GM12878 (cell line): ENCODE data around the gene PIGM. TPM values are rescaled to one million over a fixed set of nuclear protein-coding genes. Genes with fewer than 3 reads are reported as not detected.

Experiments
- ATAC-seq: fragments of 200-7000 bp; cut with Tn5 transposase; 3 replicates; pipeline ENCODE4 v1.9.1; 2020; ENCODE audit warnings: mild to moderate bottlenecking, moderate library complexity
- BruUV-seq: library from RNA; stranded (reverse); fragments of 400-500 nt; replicated peaks from 2 replicates; lab custom pipeline; 2021; lab: Mats Ljungman, UMichigan
- CTCF ChIA-PET: fragments of 300-600 bp; sonication (Branson Sonifier 250); formaldehyde crosslinking; extraction: SDS; loops from one replicate; lab custom pipeline; 2021; ENCODE audit warnings: inconsistent platforms; lab: Yijun Ruan, JAX
- POLR2A ChIA-PET: fragments of 350-600 bp; formaldehyde crosslinking; extraction: SDS; loops from one replicate; lab custom pipeline; 2021; ENCODE audit warnings: inconsistent platforms; lab: Charles Lee
- RAD21 ChIA-PET: fragments of 300-600 bp; sonication (Branson Sonifier 250); formaldehyde crosslinking; loops from one replicate; lab custom pipeline; 2023; ENCODE audit warnings: antibody characterized with exemption; ENCODE audit not compliant: unreplicated experiment; lab: Charles Lee
- SMC1A ChIA-PET: fragments of 300-600 bp; sonication (Branson Sonifier 250); formaldehyde crosslinking; loops from one replicate; lab custom pipeline; 2023; ENCODE audit not compliant: unreplicated experiment, uncharacterized antibody; lab: Charles Lee
- DNase-seq: peaks from one replicate; pipeline ENCODE4 v3.0.0-alpha.2; 2011; ENCODE audit warnings: low read depth, low spot score
- FAIRE-seq: peaks from 3 replicates; lab custom pipeline; 2011; peaks lifted over from hg19 to GRCh38; lab: Jason Lieb, UNC
- H2AFZ ChIP-seq: 2 replicates; pipeline ENCODE4 v1.6.0; 2011; ENCODE audit warnings: low read depth, low read length, control low read depth; ENCODE audit not compliant: control insufficient read depth
- H3K27ac ChIP-seq: 2 replicates; pipeline ENCODE4 v1.5.1; 2011; ENCODE audit warnings: control low read depth; ENCODE audit not compliant: control insufficient read depth, insufficient read depth
- H3K27me3 ChIP-seq, 2 experiments: replicated peaks in 1 of 2; 2 replicates each; pipeline versions ENCODE4 v1.6.0 to v1.6.1; 2011; ENCODE audit warnings: low read length in 1 of 2; ENCODE audit not compliant: control insufficient read depth in 2 of 2, insufficient read depth in 2 of 2
- H3K36me3 ChIP-seq, 2 experiments: 2 replicates each; pipeline ENCODE4 v1.5.1; 2011; ENCODE audit warnings: low read length in 1 of 2; ENCODE audit not compliant: control insufficient read depth in 2 of 2, insufficient read depth in 2 of 2
- H3K4me1 ChIP-seq: 2 replicates; pipeline ENCODE4 v1.6.1; 2011; ENCODE audit warnings: mild to moderate bottlenecking, low read length, moderate library complexity, mixed read lengths; ENCODE audit not compliant: control insufficient read depth, insufficient read depth
- H3K4me2 ChIP-seq: 2 replicates; pipeline ENCODE4 v1.6.0; 2011; ENCODE audit warnings: control low read depth; ENCODE audit not compliant: control insufficient read depth, insufficient read depth
- H3K4me3 ChIP-seq: fragments of 200-600 bp; sonication (generic); 2 replicates; pipeline ENCODE4 v1.5.1; 2016
- H3K79me2 ChIP-seq: 2 replicates; pipeline ENCODE4 v1.6.0; 2011; ENCODE audit warnings: low read length; ENCODE audit not compliant: control insufficient read depth, insufficient read depth
- H3K9ac ChIP-seq: 2 replicates; pipeline ENCODE4 v1.8.0; 2011; ENCODE audit warnings: low read length, control low read depth, mixed read lengths; ENCODE audit not compliant: control insufficient read depth, insufficient read depth
- H3K9me3 ChIP-seq: replicated peaks from 3 replicates; pipeline ENCODE4 v1.5.1; 2011; ENCODE audit warnings: mild to moderate bottlenecking, low read length; ENCODE audit not compliant: control insufficient read depth, insufficient read depth
- H4K20me1 ChIP-seq: 2 replicates; pipeline ENCODE4 v1.6.0; 2011; ENCODE audit not compliant: control insufficient read depth, insufficient read depth
- ATF3 ChIP-seq: IDR thresholded peaks from 2 replicates; pipeline ENCODE4 v1.6.1; 2011; ENCODE audit warnings: low read depth, mild to moderate bottlenecking, low read length, moderate library complexity, borderline replicate concordance; ENCODE audit errors: extremely low read depth
- CTCF ChIP-seq, 3 experiments: IDR thresholded peaks in 2 of 3; conservative IDR thresholded peaks in 1 of 3; 2 replicates each; pipeline ENCODE4 v1.5.1; 2011; ENCODE audit warnings: low read depth in 3 of 3, low read length in 3 of 3, mild to moderate bottlenecking in 3 of 3, control low read depth in 2 of 3, moderate library complexity in 2 of 3, inconsistent platforms in 1 of 3, mixed read lengths in 1 of 3; ENCODE audit not compliant: control insufficient read depth in 2 of 3, insufficient read depth in 1 of 3; ENCODE audit errors: extremely low read depth in 1 of 3
- ELK1 ChIP-seq: IDR thresholded peaks from 2 replicates; pipeline ENCODE4 v1.6.1; 2012; ENCODE audit warnings: low read depth, low read length, improper control_type of control experiment
- MTA2 ChIP-seq: fragments of 450-650 bp; IDR thresholded peaks from 2 replicates; pipeline ENCODE4 v1.6.1; 2016; ENCODE audit warnings: low read depth, mild to moderate bottlenecking, moderate library complexity
- MTA3 ChIP-seq: IDR thresholded peaks from 2 replicates; pipeline ENCODE4 v1.6.1; 2012; ENCODE audit warnings: low read length, inconsistent platforms, borderline replicate concordance
- PML ChIP-seq: IDR thresholded peaks from 2 replicates; pipeline ENCODE4 v1.6.1; 2012; ENCODE audit warnings: low read length, inconsistent platforms
- PRDM15 ChIP-seq: fragments of 450-650 bp; formaldehyde crosslinking; IDR thresholded peaks from 2 replicates; pipeline ENCODE4 v1.4.0; 2020; ENCODE audit warnings: mild to moderate bottlenecking, moderate library complexity
- RAD21 ChIP-seq: IDR thresholded peaks from 2 replicates; pipeline ENCODE4 v1.6.1; 2011; ENCODE audit warnings: mild to moderate bottlenecking, low read depth, low read length, moderate library complexity; ENCODE audit not compliant: insufficient read depth
- SMAD5 ChIP-seq: IDR thresholded peaks from 2 replicates; pipeline ENCODE4 v1.6.1; 2016; ENCODE audit warnings: antibody characterized with exemption, low read depth
- SMC3 ChIP-seq: IDR thresholded peaks from 2 replicates; pipeline ENCODE4 v1.6.1; 2011; ENCODE audit warnings: low read length, improper control_type of control experiment, borderline replicate concordance
- STAT1 ChIP-seq: fragments of 450-650 bp; conservative IDR thresholded peaks from 2 replicates; pipeline ENCODE4 v1.6.1; 2014; ENCODE audit warnings: antibody characterized with exemption, mild to moderate bottlenecking
- WRNIP1 ChIP-seq: IDR thresholded peaks from 2 replicates; pipeline ENCODE4 v1.6.1; 2011; ENCODE audit warnings: low read depth, low read length, improper control_type of control experiment, borderline replicate concordance
- WGBS: methylation state at CpG from one replicate; pipeline ENCODE4 v1.1.6; 2016; ENCODE audit warnings: low lambda C conversion rate; ENCODE audit not compliant: insufficient replicate concordance, insufficient coverage; ENCODE audit errors: missing lambda C conversion rate; 5-methylcytosine and 5-hydroxymethylcytosine counted together
- in situ Hi-C: fragments of 300-500 bp; cut with MboI; formaldehyde crosslinking; loops from 9 replicates; pipeline ENCODE4 v1.14.3; 2018; ENCODE audit warnings: mixed read lengths
- intact Hi-C: fragments of 100-400 bp; cut with micrococcal nuclease; formaldehyde crosslinking; loops from one replicate; pipeline ENCODE4 v1.14.2; 2022; ENCODE audit not compliant: unreplicated experiment
- polyA plus RNA-seq, 11 experiments: library from polyadenylated mRNA; depleted of rRNA in 4 of 11; unstranded in 6 of 11; stranded (reverse) in 5 of 11; fragments of >200 nt; fragmentation: Nextera tagmentation in 4 of 11; fragmentation: Illumina TruSeq in 1 of 11; extraction: Ambion mirVana in 4 of 11; extraction: Trizol in 1 of 11; gene quantifications; 1 replicate in 1 of 11; 2 replicates in 10 of 11; pipeline versions ENCODE4 v1.2.1 to v1.2.3, GENCODE V29; 2011 to 2016; ENCODE audit warnings: inconsistent platforms in 2 of 11, missing spikeins in 2 of 11, low read depth in 1 of 11
- total RNA-seq, 4 experiments: library from RNA; depleted of rRNA in 3 of 4; stranded (reverse); fragments of >200 nt in 3 of 4; fragmentation: Illumina TruSeq in 1 of 4; extraction: Trizol in 1 of 4; gene quantifications; 2 replicates each; pipeline versions ENCODE4 v1.2.1 to v1.2.3, GENCODE V29; 2013 to 2021

Gene PIGM
- total and polyA plus RNA-seq, 10 of the 15 experiments (the other 5 are each of a cell fraction or from before 2014, with no cell fraction given): 2.6 to 6.1 (median 4.6) TPM

- intact Hi-C loops (loop anchor here (1.0 to 5.0 kb wide), 6 partner anchors 116 to 847 kb away; partner anchors contain the start of gene DUSP23), in situ Hi-C loops (loop anchor here (5.0 kb wide), 2 partner anchors 70 to 210 kb away; no protein-coding TSS in a partner anchor)
- 2% methylated on average over 3 of the region's 3 CpGs for WGBS
- FAIRE-seq (peak; percentile 90), ATAC-seq (0 out of 3 replicates have a peak, but pooled peaks have one; percentile 29), DNase-seq (no peak)
- Histone ChIP-seq H3K4me2 (no peak overlapping the region), H3K9ac (no peak overlapping the region), H3K4me3 (no peak overlapping the region), H3K27ac (no peak overlapping the region), H3K36me3 (no peaks in the 10 kb centered on the region), H3K79me2 (no peaks in the 10 kb centered on the region), H2AFZ (no peak overlapping the region), H3K4me1 (no peaks in the 10 kb centered on the region), H3K27me3 (no peaks in the 10 kb centered on the region; a peak in 2 of 4 replicates), H4K20me1 (no peaks in the 10 kb centered on the region), H3K9me3 (no peaks in the 10 kb centered on the region)
- ChIA-PET CTCF (interaction anchor here (0.6 to 12.5 kb wide), 71 partner anchors 9 to 876 kb away, joined by 3 to 422 read pairs (median 5); partner anchors contain the start of genes DUSP23, FCRL6, KCNJ9 and PIGM), POLR2A (interaction anchor here (0.6 to 0.7 kb wide), 2 partner anchors 84 to 100 kb away, joined by 3 read pairs; no protein-coding TSS in a partner anchor), RAD21 (interaction anchor here (0.6 to 6.4 kb wide), 27 partner anchors 9 to 874 kb away, joined by 3 to 113 read pairs (median 4); partner anchors contain the start of gene TAGLN2), SMC1A (interaction anchor here (0.5 to 8.4 kb wide), 37 partner anchors 9 to 875 kb away, joined by 3 to 122 read pairs (median 4); partner anchors contain the start of genes DUSP23, FCRL6, SLAMF8 and TAGLN2)
- BruUV-seq: no TSS peak
- TF ChIP-seq RAD21 (peak; percentile 74), PRDM15 (CRISPR knock-in tag) (no peak), MTA2 (no peak), ATF3 (no peak), CTCF (IDR thresholded peaks at IDR 0.05 in 2 of 3, conservative IDR thresholded peaks at IDR 0.05 in 1 of 3; ENCODE audit: control insufficient read depth in 2 of 3, extremely low read depth in 1 of 3, insufficient read depth in 1 of 3, low read depth in 3 of 3, low read length in 3 of 3) (peak; percentile 55 to 66 (median 61); a peak in 5 of 6 replicates), SMAD5 (no peak), PML (no peak), MTA3 (no peak), WRNIP1 (no peak), STAT1 (no peak), ELK1 (no peak), SMC3 (peak; percentile 47; the same call in 1 of the 2 replicates)
Observed at GRCh38 chr1:160007577-160008200, 24.1 kb downstream of the PIGM start.
